GM10266 (cell line): ENCODE measurements around the gene SHISA5.
"Not testable (repeated sequence)": the region's sequence is repeated elsewhere in the genome, so short reads cannot be mapped to it uniquely, and the experiment has no call there.

Experiments
- DNase-seq: peaks from one replicate; pipeline ENCODE4 v3.0.0; 2012; ENCODE audit errors: extremely low spot score
- CTCF ChIP-seq: IDR thresholded peaks from 2 replicates; pipeline ENCODE4 v1.5.1; 2012; ENCODE audit warnings: mild to moderate bottlenecking, low read depth; ENCODE audit not compliant: control insufficient read depth, insufficient read depth; ENCODE audit errors: missing control alignments

SHISA5 gene

GRCh38 chr3:48492461-48493202 is 11.3 kb downstream of the SHISA5 start:
- no peak for DNase-seq
- TF ChIP-seq CTCF = no peak

- no peak for DNase-seq
- no peak for TF ChIP-seq CTCF
These were observed 17.0 kb downstream of the SHISA5 start for GRCh38 chr3:48486952-48487351.

- DNase-seq = not testable (repeated sequence)
These were observed 21.2 kb downstream of the SHISA5 start for GRCh38 chr3:48482822-48483221.

GRCh38 chr3:48480891-48481290 is 23.1 kb downstream of the SHISA5 start:
- not testable (repeated sequence) for DNase-seq

GRCh38 chr3:48478626-48479555 is 25.1 kb downstream of the SHISA5 start:
- no peak for DNase-seq

GRCh38 chr3:48477959-48478520 is 25.9 kb downstream of the SHISA5 start:
- no peak for DNase-seq
- no peak for TF ChIP-seq CTCF

More at GRCh38 chr3:48478626-48479555, 25.1 kb downstream of the SHISA5 start:
- no peak for TF ChIP-seq CTCF

- no peak for TF ChIP-seq CTCF
- no peak for DNase-seq
These were observed 27.4 kb downstream of the SHISA5 start for GRCh38 chr3:48476426-48477053.
